ENCODE data around the gene ZCCHC10. TPM values are rescaled to one million over a fixed set of nuclear protein-coding genes. Genes with fewer than 3 reads are reported as not detected.

ZCCHC10 gene
- total and polyA plus RNA-seq, 12 donors: 12.2 to 29.9 (median 19.4) TPM

- peak in 3 of 8 donors; percentile 42 to 52 (median 48) for ATAC-seq
- TF ChIP-seq CTCF (IDR thresholded peaks at IDR 0.05): no peak
- H3K27me3 ChIP-seq: no peaks in the 10 kb centered on the region
- H3K9me3 ChIP-seq: peaks cover 0 to 5% (median 0%) of the 10 kb centered on the region in 11 donors
- no peak overlapping the region for H3K4me3 ChIP-seq
- H3K36me3 ChIP-seq: no peaks in the 10 kb centered on the region
- H3K27ac ChIP-seq: no peak overlapping the region
- no peak for DNase-seq
- intact Hi-C loops (cut with DNase I): no loop called here
- H3K4me1 ChIP-seq: no peaks in the 10 kb centered on the region
- WGBS, 2 donors: 69 to 71% methylated on average over 16 of the region's 16 CpGs
These were observed 54.6 kb downstream of the ZCCHC10 start for GRCh38 chr5:132971483-132972435.

GRCh38 chr5:132965120-132965519 lies 61.2 kb downstream of the ZCCHC10 start:
- no peak overlapping the region for H3K4me3 ChIP-seq
- H3K9me3 ChIP-seq: no peaks in the 10 kb centered on the region
- no peak for TF ChIP-seq CTCF (IDR thresholded peaks at IDR 0.05)
- peaks cover 0 to 4% (median 0%) of the 10 kb centered on the region in 9 donors for H3K36me3 ChIP-seq
- no peak for DNase-seq
- peaks cover 5 to 28% (median 26%) of the 10 kb centered on the region in 9 donors for H3K4me1 ChIP-seq
- ATAC-seq: no peak
- intact Hi-C loops (cut with DNase I): loop anchor here in 4 of 10 donors (10.0 kb wide), 2 partner anchors 60 to 90 kb away; partner anchors contain the start of genes ZCCHC10 (in 3 of the 4) and HSPA4 (in 2 of the 4)
- no peaks in the 10 kb centered on the region for H3K27me3 ChIP-seq
- WGBS, 2 donors: 92 to 97% methylated on average over 4 of the region's 4 CpGs
- no peak overlapping the region for H3K27ac ChIP-seq

- Histone ChIP-seq H3K4me3 (peak within 1 kb of the TSS; percentile 62 to 99 (median 94)), H3K27ac (peak within 1 kb of the TSS; percentile 94 to 99 (median 99)), H3K27me3 (no peaks in the 10 kb centered on the region), H3K9me3 (no peaks in the 10 kb centered on the region), H3K4me1 (peaks cover 5 to 45% (median 37%) of the 10 kb centered on the region in 9 donors), H3K36me3 (peaks cover 0 to 8% (median 0%) of the 10 kb centered on the region in 9 donors)
- peak; percentile 96 to 98 (median 97) for ATAC-seq
- peak; percentile 96 to 97 for DNase-seq
- WGBS, 2 donors: 1% methylated on average over 85 to 98 of the region's 98 CpGs
- intact Hi-C loops (cut with DNase I): loop anchor here in 7 of 10 donors (2.0 to 10.0 kb wide), 4 partner anchors 61 to 91 kb away; partner anchors contain the start of genes HSPA4 (in 3 of the 7) and ZCCHC10 (in 3 of the 7)
- TF ChIP-seq CTCF (IDR thresholded peaks at IDR 0.05): no peak
These were observed 62.9 kb downstream of the ZCCHC10 start, which contains the start of gene AFF4 for GRCh38 chr5:132963171-132964104. Gene AFF4, minus strand, starts transcription at chr5:132963634. Its CDS starts 26,445 bp downstream, at chr5:132937189.
